GM10248 (cell line): ENCODE data around the gene VTI1B.

ENCODE experiments used
- CTCF ChIA-PET: fragments of 300-600 bp; sonication (Branson Sonifier 250); formaldehyde crosslinking; extraction: SDS; loops from one replicate; lab custom pipeline; 2021; ENCODE audit warnings: antibody characterized with exemption; lab: Yijun Ruan, JAX
- POLR2A ChIA-PET: fragments of 350-650 bp; sonication (Branson Sonifier 250); formaldehyde crosslinking; extraction: SDS; loops from one replicate; lab custom pipeline; 2020; ENCODE audit warnings: antibody characterized with exemption; lab: Yijun Ruan, JAX
- DNase-seq: peaks from one replicate; pipeline ENCODE4 v3.0.0; 2012; ENCODE audit errors: extremely low spot score
- TF ChIP-seq, protein P1 (sequence below): IDR thresholded peaks from 2 replicates; pipeline ENCODE4 v1.5.1; 2012; ENCODE audit warnings: mild to moderate bottlenecking, low read depth; ENCODE audit errors: extremely low read depth, missing control alignments, control extremely low read depth

The VTI1B gene

DNA sequence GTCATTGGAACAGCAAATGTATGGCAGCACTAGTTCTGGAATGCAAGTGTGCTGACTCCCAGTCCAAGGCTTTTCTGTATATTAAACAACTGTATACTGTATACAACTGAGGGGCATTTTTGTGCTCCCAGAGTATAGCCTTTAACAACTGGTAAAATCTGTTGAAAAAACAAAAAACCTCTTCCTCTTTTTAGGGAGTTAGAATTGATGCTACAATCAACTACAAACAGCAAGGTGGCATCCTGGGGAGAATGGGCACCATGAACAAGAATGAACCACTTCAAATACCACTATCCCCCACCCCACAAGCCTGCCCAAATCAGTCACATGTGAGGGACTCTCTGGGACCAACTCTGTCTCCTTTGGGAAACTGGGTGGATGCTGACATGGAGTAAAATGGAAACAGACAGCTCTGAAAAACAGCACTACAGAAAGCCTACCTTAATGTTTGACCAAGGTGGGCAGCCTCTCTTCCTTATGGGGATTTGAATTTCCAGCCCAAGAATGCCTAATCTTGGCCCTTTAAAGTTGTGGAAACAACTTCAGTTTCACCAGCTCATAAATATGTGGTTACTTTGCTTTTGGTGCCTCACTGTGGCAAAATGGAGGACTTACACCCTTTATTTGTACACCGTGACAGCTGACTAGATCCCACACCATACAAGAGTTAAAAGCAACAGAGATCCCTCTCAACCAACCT is 7.5 kb downstream of the VTI1B start:
- DNase-seq = peak; percentile 69
- ChIA-PET CTCF (interaction anchor here (0.9 to 13.7 kb wide), 32 partner anchors 9 to 240 kb away, joined by 3 to 203 read pairs (median 6); partner anchors contain the start of genes ARG2, PIGH, RDH12 and TMEM229B), POLR2A (interaction anchor here (0.6 kb wide), 1 partner anchor 82 kb away, joined by 3 read pairs; no protein-coding TSS in a partner anchor)
- TF ChIP-seq, protein P1, sequence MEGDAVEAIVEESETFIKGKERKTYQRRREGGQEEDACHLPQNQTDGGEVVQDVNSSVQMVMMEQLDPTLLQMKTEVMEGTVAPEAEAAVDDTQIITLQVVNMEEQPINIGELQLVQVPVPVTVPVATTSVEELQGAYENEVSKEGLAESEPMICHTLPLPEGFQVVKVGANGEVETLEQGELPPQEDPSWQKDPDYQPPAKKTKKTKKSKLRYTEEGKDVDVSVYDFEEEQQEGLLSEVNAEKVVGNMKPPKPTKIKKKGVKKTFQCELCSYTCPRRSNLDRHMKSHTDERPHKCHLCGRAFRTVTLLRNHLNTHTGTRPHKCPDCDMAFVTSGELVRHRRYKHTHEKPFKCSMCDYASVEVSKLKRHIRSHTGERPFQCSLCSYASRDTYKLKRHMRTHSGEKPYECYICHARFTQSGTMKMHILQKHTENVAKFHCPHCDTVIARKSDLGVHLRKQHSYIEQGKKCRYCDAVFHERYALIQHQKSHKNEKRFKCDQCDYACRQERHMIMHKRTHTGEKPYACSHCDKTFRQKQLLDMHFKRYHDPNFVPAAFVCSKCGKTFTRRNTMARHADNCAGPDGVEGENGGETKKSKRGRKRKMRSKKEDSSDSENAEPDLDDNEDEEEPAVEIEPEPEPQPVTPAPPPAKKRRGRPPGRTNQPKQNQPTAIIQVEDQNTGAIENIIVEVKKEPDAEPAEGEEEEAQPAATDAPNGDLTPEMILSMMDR = peak; percentile 67

DNA sequence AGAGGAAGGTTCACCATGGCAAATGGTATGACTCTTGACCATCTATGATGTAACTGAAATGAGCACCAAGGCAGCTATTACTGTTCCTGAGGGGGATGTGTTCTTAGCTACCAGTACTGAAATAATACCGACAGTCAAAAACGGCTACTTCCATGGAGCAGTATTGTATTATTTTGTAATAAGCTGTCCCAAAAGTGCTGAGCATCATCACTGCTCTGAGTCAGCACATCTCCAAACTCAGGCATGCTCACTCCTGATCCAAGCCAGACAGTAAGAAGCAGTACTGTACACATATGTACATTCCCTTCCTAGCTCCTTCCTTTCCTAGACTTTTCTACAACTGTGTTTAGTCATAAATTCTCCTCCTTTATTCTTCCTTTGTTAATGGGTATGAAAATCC is 8.6 kb downstream of the VTI1B start:
- no peak for DNase-seq
- TF ChIP-seq, protein P1 = no peak
- ChIA-PET POLR2A (no interaction called here), CTCF (interaction anchor here (0.8 to 13.7 kb wide), 22 partner anchors 10 to 239 kb away, joined by 3 to 203 read pairs (median 10); partner anchors contain the start of genes ARG2, PIGH and RDH12)

DNA sequence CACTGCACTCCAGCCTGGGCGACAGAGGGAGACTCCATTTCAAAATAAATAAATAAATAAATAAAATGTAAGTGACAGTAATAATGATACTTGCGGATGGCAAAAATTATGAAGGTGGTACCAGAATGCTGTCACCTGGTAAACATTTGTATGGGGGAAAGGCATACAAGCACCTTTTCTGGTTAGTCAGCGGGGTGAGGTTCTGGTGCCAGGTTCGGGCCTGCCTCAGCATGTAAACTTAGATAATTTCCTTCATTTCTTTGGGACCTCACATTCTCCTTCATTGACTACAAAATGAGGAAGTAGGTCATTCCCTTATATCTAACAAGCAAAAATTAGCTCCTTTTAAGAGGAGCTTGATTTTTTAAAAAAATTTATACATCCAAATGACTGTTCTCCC is 10.8 kb downstream of the VTI1B start:
- DNase-seq = no peak
- ChIA-PET CTCF (interaction anchor here (1.3 to 13.7 kb wide), 12 partner anchors 10 to 237 kb away, joined by 3 to 203 read pairs (median 10); partner anchors contain the start of genes ARG2, PIGH, RDH12 and VTI1B), POLR2A (no interaction called here)
- TF ChIP-seq, protein P1 = no peak

DNA sequence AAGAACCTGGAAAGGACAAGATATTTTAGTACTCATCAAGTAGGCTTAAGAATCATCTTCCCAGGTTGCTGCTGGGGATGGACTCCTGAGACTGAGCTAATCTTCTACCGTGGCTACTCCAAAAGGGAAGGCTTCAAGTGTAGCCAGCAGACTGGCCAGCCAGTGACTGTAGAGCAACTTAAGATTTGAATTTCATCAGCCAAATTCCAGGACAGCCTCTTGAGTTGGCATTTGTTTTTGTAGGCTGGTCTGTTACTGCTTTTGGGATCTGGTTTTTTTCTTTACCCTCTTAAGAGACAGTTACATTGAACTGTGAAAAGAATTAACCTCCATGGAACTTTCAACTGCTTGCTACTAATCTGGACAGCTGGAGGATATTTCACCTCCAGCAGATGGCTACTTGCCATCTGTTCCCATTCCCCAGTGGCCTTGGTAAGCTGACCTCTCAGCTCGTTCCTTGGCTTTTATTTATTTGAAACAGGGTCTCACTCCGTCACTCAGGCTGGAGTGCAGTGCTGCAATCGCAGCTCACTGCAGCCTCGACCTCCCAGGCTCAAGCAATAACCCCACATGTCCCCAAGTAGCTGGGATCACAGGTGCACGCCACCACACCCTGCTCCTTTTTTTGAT is 20.7 kb downstream of the VTI1B start:
- ChIA-PET CTCF (interaction anchor here (1.3 to 5.2 kb wide), 6 partner anchors 9 to 227 kb away, joined by 5 to 29 read pairs (median 7); partner anchors contain the start of gene PIGH), POLR2A (no interaction called here)
- no peak for DNase-seq
- TF ChIP-seq, protein P1 = no peak

DNA sequence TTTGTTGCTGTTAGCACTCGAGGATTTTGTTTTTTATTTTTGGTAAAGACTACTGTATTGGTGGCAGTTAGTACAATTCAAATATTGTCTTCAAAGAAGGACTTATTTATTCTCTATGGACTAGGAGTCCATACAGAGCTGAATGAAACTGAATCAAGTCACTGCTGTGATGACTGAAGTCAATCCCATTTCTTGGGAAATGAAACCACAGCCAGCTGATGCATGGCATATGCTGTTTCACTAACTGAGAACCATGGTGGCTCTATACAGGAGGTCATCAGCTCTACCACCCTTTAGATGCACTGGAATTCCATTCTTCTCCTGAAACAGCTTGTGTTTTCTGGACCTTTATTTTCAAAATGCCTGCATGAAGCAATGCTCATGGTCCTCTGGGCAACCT is 22.2 kb downstream of the VTI1B start:
- ChIA-PET POLR2A (no interaction called here), CTCF (interaction anchor here (0.9 to 5.2 kb wide), 9 partner anchors 10 to 125 kb away, joined by 3 to 29 read pairs (median 5); partner anchors contain the start of genes ARG2 and PIGH)
- TF ChIP-seq, protein P1 = no peak
- no peak for DNase-seq

DNA sequence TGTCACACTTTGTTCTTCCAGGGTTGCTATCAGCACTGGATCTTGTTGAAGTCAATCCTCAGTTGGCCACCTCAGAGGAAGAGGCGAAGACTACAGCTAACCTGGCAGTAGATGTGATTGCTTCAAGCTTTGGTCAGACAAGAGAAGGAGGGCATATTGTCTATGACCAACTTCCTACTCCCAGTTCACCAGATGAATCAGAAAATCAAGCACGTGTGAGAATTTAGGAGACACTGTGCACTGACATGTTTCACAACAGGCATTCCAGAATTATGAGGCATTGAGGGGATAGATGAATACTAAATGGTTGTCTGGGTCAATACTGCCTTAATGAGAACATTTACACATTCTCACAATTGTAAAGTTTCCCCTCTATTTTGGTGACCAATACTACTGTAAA is 23.7 kb downstream of the VTI1B start:
- DNase-seq = no peak
- CTCF ChIA-PET = interaction anchor here (1.1 to 5.2 kb wide), 4 partner anchors 12 to 67 kb away, joined by 3 to 29 read pairs (median 6); no protein-coding TSS in a partner anchor

More for the DNA sequence above, 23.7 kb downstream of the VTI1B start:
- POLR2A ChIA-PET = no interaction called here
- TF ChIP-seq, protein P1 = no peak
